GM19395 (cell line): ENCODE data around the gene IWS1.
"Not testable (repeated sequence)": the region's sequence is repeated elsewhere in the genome, so short reads cannot be mapped to it uniquely, and the experiment has no call there.

Experiments used
- ATAC-seq: cut with Tn5 transposase; IDR thresholded peaks from one replicate; pipeline ENCODE4 v1.9.1; 2021; ENCODE audit warnings: mild to moderate bottlenecking, moderate library complexity; ENCODE audit not compliant: unreplicated experiment

Gene IWS1

DNA sequence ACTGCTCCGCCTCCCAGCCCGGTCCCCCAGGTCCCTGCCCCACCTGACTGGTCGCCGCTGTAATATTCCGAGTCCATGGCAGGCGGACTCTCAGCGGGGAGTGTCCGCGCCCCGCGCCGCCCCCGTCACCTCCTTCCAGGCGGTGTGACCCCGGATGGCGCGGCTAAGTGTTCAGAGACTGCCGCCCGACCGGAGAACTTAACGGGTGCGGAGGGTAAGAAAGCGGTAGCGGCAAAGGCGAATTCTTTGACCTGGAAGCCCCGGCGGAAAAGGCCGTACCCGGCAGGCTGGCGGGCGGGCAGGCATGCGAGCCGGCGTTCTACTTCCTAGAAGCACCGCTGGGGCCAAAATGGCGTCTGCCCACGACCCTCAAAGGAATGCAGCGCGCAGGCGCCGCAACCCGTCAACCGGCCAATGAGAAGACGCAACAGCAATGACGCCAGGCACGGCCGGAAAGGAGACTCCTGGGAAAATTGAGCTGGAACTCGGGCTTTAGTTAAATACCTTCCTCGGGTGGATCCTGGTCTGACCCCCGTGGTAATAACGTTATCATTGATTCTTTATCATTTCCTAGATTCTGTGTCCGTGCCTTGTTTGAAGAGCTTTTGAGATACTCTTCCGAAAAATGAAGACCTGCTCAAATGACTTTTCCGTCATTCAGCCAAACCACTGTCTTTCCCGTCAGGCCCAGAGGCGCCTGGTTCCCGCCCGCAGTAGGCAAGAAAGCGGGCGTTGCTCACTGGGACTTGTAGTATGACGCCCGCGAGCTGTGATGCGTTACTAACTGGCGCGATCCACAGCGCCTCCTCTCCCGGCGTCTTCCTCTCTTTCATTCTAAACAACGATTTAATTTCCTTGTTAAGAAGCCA lies at the start of gene IWS1:
Gene IWS1 (minus strand): TSS at position 358 of the 869 bp plus-strand sequence. CDS start 281 bp downstream, at position 77.
- peak; percentile 91 for ATAC-seq

DNA sequence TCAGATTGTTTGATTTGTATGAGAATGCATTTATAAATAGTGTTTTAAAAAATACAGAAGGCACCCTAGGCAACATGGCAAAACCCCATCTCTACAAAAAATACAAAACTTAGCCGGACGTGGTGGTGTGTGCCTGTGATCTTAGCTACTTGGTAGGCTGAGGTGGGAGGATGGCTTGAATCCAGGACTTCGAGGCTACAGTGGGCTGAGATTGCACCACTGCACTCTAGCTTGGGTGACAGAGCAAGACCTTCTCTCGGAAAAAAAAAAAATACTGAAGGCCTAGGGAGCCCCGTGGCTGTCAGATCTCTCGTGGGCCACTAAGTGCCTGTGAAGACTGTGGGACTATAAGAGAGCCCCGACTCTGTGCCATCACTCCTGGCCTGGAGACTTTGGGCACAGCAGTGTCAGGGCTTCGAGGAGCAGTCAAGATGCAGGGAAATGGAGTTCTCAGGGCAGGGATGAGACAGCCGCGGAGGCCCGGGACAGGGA lies 49.7 kb upstream of the IWS1 start:
- ATAC-seq: no peak

DNA sequence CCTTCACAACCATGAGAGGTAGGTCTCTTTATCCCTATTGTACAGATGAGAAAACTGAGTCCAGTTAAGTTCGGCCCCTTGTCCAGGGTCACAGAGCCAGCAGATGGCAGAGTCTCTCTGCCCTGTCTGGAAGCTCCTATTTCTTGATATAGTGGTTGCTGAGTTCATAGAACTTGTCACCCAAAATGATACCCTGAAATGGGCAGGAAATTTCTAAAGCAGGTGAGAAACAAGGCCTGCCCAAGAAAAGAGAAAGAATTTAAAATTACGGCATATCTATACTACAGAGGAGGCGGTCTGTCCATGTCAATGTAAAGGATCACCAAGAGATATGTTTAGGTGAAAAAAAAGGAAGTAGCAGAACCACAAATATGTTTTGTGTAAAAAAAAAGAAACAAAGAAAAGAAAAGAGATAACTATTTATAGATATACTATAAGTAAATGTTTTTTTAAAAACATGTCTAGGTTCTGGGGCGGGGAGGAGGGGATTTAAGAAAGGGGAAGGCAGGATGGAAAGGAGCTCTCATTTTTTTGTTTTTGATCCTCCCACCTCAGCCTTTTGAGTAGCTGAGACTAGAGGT lies 49.0 kb upstream of the IWS1 start:
- no peak for ATAC-seq

DNA sequence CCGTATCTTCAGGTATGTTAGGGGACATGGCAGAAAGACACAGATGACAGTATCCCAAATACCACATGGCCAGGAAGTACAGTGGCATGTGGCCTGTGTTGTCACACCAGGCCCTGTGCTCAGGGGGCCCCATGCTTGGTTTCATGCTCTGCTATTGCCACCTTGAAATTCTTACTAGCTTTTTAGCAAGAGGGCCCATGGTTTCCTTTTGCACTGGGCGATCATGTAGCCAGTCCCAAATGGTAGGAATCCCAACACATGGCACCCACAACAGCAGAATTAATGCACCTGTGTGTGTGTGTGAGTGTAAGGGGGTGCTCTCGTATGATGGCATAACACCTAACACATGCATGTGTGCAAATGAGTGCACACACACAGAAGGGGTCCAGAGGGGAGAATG lies 48.4 kb upstream of the IWS1 start:
- no peak for ATAC-seq

DNA sequence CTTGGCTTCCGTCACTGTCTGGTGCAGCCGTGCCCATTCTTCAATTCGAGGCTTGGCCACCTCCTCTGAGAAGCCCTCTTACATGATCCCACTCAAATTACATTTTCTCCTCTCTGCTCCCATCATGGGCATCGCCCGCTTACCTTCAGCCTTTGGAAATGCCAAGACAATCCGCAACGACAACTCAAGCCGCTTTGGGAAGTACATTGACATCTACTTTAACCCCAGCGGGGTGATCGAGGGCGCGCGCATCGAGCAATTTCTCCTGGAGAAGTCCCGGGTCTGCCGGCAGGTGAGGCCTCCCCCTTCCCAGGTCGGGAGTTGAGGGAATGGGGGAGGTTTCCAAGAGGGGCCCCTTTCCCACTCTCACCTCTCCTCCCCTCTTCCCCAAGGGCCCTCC lies 47.5 kb upstream of the IWS1 start:
- ATAC-seq: no peak

DNA sequence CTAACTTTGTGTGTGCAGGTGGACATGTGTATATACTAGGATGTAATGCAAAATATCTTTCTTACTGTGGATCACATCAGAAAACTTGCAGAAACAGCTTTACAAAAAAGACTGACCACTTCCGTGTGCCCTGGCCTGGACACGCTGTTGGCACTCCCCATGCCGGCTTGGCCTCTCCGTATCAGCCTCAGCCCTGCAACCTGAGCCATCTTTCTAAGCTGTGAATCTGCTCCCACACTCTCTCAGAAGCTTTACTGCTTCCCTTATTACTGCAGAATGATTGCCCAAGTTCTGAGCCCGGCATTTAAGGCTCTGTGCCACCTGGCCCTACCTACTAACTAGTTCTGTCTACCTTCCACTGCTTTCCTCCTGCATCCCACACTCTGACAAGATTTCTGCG lies 47.0 kb upstream of the IWS1 start:
- ATAC-seq: no peak

DNA sequence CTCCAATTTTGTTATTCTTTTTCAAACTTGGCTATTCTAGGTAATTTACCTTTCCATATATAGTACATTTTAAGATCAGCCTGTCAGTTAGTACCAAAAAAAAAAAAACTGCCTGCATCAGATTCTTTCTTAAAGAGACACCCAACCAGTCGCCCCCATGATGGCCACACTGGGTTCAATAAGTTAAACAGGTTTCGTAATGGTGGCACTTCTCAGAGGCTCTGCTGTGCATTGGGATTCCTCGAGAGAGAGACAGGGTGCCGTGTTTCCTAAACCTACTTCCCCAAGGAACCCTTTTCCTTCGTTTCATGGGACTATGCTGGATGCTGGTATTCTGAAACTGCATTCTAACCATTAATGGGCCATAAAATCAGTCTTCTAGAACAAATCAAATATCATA lies 46.6 kb upstream of the IWS1 start:
- ATAC-seq: no peak

DNA sequence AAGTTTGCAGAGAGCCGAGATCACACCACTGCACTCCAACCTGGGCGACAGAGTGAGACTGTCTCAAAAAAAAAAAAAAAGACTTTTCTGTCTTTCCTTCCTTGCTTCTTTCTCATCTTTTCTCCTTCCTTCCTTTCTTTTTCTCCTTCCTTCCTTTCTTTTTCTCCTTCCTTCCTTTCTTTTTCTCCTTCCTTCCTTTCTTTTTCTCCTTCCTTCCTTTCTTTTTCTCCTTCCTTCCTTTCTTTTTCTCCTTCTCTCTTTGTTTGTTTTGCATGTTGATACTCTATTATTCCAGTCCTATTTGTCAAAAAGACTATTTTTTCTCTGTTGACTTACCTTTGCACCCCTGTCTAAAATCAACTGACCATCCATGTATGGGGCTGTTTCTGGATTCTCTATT lies 46.1 kb upstream of the IWS1 start:
- not testable (repeated sequence) for ATAC-seq

DNA sequence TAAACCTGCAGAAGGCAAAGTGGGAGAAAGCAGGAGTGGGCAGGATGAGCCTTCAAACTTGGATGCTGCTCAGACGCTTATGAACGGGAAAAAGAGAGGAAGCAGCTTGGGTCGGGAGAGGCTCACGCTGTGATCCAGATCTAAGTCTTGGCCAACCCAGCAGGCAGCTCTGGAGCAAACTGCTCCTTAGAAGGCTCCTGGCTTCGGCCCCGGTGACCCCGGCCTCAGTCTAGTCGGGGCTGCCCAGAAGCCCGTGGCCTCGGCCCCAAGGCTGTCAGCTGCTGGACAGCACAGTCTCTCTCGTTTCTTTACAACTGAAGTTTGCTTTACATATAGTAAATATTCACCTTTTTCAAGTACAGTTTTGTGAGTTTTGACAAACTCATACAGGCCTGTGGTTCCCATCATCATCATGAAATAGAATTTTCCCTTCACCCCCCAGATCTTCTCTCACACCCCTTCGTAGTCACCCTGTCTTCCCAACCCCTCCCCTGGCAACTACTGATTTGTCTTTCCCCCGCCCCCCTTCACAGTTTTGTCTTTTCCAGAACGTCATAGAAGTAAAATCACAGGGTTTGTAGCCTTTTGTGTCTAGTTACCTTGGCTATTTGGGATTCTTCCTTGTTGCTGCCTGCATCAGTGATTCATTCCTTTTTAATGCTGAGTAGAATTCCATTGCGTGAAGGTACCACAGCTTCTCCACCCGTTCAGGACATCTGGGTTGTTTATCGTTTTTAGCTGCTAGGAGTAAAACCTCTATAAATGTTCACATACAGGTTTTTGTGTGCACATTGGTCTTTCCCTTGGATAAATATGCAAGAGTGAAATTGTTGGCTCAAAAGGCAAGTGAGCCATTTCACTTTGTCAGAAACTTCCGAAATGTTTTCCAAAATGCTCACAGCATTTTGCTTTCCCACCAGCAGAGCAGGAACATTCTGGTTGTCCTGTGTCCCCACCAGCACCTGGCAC lies 44.3 kb upstream of the IWS1 start:
- ATAC-seq: no peak

DNA sequence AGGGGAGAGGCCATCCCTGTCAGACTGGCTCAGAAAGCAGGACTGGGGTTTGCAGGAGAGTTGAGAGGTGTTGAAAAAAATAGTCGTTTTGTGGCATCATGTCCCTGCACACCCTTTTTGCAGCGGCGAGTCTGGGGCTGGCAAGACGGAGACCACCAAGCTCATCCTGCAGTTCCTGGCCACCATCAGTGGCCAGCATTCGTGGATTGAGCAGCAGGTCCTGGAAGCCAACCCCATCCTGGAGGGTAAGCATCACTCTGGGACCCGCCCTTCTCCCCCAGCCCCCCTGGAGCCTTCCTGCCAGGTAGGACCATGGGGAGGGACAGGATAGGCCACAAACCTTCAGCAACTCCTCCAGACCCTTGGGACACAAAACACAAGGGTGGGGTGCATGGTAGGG lies 43.4 kb upstream of the IWS1 start:
- no peak for ATAC-seq

DNA sequence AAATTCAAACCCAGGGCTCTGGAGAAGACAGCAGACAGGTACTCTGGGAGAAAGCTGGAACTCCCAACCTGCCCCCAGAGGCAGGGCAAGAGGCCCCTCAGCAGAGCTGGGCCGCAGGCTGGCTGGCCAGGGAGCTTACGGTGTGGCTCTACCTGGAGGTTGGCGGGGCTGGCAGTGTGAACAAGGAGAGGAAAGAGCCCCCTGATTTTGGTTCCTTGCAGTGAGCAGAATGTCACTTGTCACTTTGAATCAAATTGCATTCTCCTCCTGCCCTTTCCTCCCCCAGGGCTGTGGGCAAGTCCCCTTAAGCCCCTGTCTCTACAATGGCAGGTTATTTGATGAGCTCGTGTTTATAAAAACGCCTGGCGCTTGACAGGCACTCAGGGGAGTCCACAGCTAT lies 41.8 kb upstream of the IWS1 start:
- no peak for ATAC-seq

DNA sequence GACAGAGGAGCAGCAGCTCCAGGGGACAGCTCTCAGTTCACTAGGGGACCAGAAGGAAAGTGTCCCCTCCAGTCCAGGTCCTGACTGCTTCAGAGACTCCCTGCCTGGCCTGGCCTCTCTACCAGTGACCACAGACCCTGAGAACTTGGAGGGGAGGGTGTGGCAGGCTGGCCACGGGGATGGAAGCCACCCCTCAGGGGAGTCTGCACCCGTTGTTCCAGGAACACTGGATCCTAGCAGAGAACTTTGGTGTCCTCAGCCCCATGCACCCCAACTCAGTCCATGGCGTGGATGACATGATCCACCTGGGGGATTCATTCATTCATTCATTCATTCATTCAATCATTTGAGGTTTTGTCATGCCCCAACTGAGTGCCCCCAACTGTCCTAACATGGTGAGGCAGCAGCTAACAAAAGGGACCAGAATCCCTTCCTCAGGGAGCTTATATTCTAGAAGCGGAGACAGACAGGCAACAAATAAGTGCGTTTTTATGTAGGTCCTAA lies 41.1 kb upstream of the IWS1 start:
- ATAC-seq: no peak

DNA sequence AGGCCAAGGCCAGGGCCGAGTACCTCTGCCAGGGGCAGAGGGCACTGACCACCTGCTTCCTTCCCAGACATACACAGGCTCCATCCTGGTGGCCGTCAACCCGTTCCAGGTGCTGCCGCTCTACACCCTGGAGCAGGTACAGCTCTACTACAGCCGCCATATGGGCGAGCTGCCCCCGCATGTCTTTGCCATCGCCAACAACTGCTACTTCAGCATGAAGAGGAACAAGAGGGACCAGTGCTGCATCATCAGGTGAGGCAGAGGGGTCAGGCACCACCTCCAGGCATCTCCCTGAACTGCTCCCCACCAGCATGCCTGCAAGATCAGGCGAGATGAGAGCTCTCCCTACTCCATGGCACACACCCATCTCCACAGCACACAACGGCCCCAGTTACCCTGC lies 40.3 kb upstream of the IWS1 start:
- ATAC-seq: no peak

DNA sequence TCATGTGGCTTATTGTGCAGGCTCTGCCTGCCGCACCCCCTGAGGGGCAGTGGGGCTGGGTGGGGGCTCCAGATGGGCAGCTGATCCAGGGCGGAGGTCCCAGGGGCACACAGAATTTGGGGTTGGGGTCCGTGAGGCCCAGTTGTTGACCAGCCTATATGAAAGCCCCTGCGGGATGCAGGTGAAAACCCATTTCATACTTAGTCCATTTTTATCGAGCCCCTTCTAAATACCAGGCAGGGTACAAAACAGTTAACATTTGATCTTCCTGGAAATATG lies 39.8 kb upstream of the IWS1 start:
- no peak for ATAC-seq

DNA sequence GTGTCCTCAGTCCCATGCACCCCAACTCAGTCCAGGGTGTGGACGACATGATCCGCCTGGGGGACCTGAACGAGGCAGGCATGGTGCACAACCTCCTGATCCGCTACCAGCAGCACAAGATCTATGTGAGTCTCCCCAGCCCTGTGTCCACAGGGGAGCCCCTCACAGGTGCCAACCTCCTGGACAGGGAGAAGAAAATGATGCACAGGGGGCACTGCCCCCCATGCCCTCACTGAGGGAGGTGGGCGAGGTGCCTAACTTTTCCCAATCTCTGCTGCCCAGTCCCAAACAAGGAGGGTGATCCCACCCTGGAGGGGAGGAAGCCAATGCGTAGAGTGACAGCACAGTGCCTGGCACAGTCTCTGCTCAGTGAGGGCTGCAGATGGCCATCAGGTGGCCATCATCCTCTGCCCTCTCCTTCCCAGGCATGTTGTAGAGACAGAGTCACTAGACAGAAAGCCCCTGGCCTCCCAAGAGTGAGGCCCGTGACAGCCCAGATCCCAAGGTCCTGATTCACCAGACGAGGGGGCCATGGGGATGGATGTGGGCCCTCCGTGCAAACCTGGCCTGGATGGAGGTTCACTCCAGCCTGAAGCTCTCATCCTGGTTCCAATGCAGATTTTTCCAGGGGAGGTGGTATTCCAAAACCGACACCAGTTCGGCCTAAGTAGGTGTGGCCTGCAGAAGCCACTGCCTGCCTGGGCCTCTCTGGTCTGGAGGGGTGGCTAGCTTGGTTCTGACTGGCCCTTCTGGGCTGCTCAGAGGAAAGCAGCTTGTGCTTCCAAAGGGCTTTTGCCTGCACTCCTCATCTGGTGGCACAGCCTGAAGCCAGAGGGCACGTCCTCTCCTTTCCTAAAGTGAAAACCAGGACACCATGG lies 39.2 kb upstream of the IWS1 start:
- ATAC-seq: no peak

DNA sequence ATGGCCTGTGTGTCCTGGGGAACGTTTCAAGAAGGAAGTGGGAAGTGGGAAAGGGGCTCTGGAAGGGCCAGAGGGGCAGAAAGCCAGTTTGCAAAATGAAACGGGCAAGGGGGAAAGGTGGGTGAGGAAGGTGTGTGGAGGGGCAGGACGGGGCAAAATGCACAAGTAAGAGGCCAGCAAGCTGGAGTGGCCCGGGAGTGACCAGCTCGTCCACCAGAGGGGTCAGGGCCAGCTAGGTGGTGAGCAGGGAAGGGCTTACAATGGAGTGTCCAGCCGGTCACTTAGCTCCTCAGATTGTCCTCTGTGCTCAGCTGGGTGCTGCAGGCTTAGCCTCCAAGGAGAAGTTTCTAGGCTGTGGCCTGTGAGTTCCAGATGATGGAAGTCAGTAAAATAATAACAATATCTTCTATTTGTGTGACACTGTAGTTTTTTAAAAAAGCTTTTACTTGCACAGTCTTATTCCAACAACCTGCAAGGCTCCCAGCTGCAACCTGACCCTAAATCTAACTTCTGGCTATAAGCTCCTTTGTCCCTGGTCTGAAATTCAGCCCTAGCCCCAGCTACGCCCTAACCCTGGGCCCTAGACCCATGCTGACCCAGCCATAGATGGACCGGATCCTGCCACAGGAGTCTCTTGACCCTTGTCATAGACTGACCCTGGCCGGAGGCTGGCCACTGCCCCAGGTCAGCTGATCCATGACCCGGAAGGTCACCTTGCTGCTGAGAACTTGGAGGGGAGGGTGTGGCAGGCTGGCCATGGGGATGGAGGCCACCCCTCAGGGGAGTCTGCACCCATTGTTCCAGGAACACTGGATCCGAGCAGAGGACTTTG lies 38.4 kb upstream of the IWS1 start:
- ATAC-seq: no peak

DNA sequence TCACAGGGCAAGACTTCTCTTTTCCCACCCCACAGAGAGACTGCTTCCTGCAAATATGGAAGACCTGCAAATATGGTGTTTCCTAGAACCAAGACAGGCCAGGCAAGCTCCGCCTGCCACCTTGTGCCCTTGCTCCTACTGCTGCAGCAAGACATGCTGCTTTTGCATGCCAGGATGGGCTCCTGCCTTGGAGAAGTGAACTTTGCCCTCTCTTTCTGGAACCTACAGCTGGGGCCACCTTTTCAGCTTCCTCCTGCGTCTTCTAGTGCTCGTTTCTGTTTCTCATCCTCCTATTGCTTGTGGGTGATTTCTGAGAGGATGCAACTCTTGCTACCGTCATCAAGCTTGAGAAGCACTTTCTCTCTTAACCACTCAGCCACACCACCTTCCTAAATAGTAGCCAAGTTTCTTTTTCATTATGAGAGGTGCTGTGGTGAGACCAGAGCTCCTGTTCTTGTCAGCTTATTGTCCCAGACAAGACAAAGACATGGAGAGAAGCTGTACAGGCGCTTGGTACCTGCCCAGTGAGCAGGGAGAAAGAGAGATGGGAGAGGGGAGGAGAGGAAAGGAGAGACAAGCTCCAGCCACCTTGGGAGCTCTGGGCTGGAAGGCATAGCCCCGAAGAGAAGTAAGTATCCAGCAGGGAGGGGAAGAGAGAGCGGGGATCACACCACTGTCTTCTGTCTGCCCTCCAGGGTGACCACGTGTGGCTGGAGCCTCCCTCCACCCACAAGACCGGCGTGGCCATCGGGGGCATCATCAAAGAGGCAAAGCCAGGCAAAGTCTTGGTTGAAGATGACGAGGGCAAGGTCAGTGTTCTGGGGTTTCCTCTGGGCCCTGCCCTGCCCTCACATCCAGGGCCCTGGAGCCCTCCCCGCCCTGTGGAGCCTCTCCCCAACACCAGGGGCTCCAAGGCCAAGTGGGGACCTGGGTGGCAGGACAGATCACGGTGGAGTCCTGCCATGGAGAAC lies 37.5 kb upstream of the IWS1 start:
- ATAC-seq: peak; percentile 99

DNA sequence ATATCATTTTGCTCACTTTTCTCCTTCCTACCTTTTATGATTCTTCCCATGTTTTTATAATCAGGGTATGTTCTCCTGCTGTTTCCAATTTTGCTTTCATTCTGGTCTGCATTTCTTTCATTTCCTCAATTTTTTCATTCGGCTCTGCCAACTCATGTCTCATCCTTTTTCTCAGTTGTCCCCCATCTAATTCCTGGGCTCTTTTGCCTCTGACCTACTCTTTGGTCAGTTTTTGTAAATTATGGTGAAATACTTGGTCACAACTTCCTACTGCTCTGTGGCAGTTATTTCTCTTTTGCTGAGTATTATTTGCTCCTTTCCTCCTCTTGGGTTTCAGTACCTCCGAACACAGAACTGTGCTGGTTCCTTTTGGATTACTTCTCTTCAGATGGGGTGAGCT lies 36.6 kb upstream of the IWS1 start:
- ATAC-seq: no peak
